HG03175 (cell line): Measurements from ENCODE around the gene TNIK.
"Not testable (repeated sequence)": the region's sequence is repeated elsewhere in the genome, so short reads cannot be mapped to it uniquely, and the experiment has no call there.

Experiments used
- ATAC-seq: cut with Tn5 transposase; IDR thresholded peaks from one replicate; pipeline ENCODE4 v1.9.1; 2021; ENCODE audit warnings: mild to moderate bottlenecking, moderate library complexity; ENCODE audit not compliant: unreplicated experiment

TNIK gene

DNA sequence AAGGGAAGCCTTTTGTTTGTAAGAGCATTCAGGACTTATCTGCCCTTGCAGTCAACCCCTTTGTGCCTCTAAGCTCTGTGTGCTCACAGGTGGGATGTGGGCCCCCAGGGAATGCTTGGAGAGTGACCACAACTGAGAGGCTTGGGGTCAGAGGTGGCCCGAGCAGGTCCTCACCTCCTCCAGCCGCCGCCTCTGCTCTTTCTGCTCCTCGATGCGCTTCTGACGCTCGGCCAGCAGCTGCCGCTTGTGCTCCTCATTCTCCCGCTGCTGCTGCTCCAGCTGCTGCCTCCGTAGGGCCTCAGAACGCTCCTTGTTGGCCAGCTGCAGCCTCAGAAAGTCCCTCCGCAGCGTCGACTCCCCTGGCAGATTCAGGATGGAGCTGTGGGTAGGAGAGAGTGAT lies 302.9 kb downstream of the TNIK start:
- ATAC-seq: no peak

DNA sequence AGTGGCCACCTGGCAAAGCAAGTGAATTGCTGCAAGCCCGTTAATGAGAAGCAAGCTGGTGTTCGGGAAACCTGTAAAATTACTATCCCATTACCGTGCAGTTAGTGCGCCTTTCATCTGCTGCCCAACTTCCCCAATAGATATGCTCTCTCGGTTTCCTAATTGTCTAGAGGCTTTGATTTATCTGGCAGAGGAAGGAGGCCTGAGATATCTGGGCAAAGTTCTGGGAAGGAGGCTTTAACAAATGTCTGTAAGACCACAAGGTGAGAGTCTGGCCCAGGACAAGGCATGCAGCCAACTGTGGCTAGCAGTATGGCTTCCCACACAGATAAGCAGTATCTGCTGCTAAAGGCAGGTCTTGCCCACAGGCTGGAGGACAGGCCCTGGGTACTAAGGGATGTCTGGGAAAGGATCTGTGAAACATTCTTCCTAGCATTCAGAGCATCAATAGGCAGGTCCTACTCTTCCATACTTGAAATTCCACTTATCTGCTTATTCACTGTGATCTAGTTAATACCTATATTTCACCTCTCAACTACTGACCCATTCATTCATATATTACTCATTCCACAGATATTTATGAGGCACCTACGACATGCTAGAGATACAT lies 303.7 kb downstream of the TNIK start:
- no peak for ATAC-seq

DNA sequence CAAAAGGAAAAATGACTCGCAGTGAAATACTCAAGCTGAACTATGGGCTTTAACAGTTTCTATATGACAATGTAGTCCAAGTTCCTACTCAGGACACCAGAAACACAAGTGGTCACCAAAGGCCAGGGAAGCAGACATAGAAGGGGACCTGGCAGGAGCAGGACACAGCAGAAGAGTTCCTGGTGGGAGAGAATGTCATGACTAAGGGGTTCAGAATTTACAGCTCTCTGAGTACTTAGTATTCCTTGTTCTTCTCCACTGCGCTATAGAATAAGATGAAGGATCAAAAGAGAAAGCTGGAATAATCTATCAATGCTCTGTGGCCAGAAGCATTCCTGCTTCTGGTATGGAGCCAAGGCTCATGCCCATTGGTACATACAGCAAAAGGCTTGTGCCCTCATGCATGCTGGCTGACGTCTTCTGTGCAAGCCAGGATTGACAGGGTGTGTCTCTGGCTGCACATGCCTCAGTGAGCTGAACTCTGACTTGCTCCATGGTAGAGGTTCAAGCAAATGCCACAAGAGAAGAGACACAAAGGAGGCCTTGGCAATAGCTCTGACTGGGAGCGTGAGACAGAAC lies 305.0 kb downstream of the TNIK start:
- ATAC-seq: no peak

DNA sequence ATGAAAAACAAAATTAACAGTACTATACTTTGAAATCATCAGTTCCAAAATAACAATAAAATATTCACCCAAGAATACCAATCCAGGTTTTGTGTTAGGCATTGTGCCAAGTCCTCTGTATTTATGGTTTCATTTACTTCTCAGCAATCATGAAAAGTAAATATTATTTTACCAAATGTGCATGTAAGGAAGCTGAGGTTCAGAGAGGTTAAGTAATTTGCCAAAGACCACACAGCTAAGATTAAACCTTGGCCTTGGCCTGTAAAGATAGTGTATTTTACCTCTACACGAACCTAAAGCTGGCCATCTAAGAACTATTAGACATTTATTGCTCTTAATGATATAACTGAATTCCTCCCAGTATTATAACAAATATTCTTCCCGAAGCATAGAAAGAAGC lies 309.3 kb downstream of the TNIK start:
- no peak for ATAC-seq

DNA sequence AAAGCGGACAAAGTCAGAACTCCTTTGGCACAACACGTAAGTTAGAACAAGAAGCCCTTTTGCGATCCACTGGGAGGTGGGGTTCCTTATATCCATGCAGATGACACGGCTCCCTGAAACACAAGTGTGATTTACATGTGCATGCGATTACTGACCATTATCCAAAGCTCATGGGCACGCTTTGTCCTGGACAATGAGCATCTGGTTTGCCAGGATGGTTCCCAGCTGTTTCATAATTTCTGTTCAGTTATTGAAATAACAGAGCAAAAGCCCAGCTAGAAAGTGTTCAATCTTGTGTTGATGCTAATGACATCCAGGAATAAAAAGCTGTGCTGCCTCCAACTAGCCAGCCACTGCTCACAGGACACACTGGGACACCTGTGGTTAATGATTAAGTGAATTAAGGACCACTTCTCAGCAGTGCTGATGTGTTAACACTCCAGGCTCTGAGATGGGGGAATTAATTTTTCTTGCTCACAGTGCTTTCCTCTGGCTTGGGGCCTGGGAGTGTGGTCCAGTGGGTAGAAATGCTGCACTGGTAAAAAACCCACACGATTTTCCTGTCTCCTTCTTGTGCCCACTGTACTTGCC lies 310.6 kb downstream of the TNIK start:
- no peak for ATAC-seq

DNA sequence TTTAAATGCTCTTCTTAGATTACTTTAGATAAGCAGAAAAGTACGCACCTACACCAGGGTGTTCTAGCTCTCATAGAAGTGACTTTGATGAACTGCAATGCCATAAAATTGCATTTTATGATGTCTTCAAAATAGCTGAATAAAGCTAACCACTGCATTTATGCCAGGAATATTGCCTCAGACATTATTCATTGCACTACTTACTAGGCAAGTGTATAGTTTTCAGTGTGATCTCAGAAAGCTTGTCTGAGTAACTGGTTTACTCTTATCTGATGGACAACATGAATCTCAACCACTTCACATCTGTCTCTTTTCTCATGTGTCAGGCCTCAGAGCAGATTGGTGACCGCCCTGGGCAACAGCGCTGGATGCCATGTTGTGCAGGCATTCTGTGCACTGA lies 314.4 kb downstream of the TNIK start:
- ATAC-seq: no peak

DNA sequence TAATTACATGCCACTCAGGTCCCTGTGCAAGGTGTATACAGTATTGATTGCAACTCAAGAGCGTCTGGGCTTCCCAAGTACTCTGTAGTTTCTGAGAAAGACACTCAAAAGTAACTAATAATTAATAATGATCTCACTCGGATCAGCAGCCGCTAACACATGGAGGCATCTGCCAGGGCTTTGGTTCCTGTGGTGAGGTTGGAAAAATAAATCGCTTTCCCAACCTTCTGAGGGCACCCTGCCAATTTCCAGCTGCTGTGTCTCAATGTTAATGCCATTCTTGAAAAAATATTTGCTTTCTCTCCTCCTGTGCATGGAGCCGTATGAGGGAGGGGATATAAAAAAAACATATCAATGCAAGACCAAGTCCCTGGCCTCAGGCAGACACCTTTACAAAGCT lies 317.2 kb downstream of the TNIK start:
- no peak for ATAC-seq

DNA sequence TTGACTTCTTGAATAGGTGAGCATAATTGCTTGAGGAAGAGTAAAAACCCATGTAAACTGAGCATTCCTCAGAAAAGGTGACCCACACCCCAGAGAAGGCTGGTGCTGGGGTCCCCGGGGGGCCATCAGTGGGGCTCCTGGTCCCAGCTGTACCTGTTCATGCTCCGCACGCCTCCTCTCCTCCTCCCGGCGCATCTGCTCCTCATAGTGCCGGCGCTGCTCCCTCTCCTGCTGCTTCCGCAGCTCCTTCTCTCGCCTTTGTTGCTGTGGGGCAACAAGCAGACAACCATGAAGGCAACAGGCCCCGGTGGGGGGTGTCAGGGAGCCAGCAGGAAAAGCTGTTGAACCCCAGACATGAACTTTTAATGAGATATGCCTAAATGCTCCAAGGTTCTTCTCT lies 320.0 kb downstream of the TNIK start:
- ATAC-seq: no peak

DNA sequence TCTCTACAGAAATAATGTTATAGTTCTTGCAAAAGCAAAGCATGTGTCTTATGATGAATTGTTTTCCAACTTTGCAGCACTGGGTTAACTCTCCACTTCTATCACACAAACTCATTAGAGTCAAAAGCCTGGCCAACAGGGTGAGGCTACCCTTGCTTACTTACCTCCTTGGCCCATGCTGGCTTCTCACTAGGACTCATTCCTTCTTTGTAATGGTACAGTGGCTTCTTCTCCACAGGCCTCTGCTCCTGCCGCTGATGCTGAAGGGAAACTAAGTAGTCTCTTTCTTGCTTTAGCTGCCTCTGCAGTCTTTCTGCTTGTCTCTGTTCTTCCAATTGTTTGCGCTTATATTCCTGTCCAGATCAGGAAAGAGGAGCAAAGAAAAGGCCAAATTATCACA lies 322.2 kb downstream of the TNIK start:
- ATAC-seq: no peak

DNA sequence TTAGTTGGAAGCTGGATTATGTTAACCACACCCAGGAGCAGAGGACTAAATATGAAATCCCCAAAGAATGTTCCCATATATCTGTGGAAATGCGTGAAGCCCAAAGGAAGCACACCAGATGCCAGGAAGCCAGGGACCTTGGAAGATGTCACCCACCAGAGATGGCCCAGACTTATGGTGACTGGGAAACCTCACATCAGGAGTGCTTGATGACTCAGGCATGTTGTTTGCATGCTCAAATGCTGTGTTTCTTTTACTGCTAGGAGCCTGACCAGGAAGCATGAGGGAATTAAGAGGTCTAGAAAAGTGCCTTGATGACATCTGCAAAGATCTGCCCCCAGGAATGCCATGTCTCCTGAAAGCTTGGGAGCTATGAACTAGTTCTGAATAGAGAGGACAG lies 324.7 kb downstream of the TNIK start:
- no peak for ATAC-seq

DNA sequence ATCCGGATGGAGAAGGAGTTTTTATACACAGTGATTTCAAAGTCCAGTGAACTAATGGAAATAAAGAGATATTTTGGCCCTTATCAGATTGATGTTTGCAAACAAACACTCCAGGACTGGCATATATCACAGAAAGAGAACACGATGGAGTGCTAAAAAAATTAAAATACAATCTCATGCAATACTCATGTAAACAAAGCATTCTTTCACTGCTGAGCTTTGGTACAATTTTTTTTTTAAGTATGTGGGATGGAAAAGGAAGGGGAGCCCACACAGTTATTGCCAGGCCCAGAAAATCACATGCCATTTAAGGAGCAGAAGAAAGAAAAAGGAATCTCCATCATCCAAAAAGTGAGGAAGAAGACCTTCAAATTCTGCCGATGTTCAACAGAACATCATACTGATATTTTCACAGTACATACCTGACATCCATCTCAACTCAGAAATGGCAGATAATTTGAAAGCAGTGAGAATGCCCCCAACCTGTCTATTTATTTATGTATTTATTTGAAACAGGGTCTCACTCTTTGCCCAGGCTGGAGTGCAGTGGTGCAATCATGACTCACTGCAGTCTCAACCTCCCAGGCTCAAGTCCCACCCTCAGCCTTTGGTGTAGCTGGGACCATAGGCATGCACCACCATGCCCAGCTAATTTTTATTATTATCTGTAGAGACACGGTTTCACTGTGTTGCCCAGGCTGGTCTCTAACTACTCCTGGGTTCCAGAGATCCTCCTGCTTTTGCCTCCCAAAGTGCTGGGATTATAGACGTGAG lies 326.2 kb downstream of the TNIK start:
- no peak for ATAC-seq

DNA sequence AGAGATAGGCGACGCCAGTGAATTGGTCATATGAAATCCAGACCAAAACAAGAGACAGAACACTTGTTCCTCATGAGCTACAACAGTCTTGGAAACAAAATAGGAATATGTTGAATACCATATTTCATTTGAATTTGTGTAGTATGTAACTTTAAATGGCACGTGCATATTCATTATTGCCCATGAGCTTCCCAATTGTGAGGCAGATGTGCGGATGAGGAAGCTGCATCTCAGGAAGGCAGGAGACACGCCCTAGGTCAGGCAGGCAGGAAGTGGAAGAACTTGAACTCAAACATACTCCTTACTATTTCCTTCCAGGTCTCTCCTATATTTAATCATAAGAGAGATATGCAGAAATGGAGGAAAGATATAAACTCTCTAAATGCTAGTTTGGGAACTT lies 326.9 kb downstream of the TNIK start:
- ATAC-seq: no peak

DNA sequence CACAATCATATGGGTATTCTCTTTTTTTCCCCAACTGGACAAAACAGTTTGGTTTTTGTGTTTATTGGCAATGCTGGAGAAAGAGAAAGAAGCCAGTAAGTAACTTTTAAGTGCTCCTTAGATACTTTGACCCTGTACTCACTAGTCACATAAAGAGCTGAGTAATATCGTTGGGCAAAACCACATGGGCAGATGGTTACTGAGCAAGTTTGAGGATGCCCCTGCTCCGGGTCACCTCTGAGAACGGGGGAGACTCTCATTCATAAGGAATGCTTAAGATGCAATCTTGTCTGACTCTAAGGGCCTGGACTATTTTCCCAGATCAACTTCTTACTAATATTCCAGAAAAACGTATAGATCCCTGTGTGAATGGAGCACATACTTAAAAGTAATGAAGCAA lies 327.3 kb downstream of the TNIK start:
- no peak for ATAC-seq

DNA sequence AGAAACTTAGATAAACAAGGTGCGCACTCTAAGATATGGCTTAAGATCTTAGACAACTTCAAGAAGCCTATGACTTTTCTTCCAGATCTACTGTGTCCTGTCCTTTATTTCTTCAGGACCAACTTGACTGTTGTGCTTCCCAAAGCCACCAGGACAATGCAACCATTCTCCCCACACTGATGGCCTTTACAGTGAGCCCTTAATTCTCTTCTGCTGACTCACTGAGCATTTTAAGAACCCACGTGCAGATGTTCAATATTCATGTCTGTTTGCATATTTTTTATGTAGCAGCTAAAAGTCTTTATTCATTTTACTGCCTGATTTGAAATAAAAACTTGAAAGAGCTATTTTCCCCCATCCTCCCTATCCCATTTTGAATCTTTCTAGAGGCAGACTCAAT lies 330.4 kb downstream of the TNIK start:
- ATAC-seq: no peak

DNA sequence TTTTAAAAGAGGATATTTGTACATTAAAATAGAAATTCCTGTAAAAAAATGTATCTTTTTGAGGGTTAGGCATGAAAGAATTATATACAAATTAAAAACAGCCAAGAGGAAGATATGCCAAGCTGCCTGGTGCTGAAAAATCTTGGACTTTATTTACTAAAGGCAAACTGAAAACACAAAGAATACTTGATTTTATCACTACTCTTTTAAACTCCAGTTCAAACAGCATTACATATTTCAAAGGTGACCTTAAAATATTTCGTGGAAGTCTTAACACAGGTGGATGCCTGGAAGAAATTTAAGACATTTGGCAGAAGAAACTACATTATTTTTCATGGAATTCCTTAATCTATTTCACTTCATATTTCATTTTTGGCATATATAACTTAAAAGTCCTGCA lies 332.6 kb downstream of the TNIK start:
- ATAC-seq: no peak

DNA sequence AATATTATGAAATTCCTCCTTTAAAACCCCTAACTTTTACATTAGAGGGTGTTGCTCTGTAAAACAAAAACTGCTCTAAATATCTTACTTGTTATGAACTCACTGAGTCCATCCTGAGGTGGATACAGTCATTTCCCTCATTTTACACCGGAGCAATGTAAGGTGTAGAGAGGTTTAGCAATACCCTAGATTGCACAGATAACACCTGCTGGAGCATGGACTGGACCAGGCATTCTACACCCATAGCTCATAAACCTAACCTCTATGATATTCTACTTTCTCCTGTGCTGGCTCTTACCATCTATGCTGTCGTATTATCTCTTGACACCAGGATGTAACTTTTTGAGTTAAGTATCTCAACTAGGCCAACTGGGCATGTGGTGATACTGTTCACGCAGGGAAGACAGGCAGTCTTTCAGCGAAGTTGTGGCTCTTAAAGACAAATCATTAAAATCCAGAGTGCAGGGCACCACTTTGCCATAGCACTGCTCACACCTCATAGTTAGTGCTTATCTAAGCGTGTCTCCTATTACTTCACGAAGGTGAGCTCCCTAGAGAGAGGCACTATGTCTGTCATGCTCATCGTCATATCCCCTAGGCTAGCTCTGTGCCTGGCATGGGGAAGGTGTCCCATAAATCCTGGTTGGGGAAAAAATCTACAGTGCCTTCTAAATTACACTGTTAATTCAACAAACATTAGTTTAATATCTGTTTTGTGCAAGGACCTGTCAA lies 333.6 kb downstream of the TNIK start:
- no peak for ATAC-seq

DNA sequence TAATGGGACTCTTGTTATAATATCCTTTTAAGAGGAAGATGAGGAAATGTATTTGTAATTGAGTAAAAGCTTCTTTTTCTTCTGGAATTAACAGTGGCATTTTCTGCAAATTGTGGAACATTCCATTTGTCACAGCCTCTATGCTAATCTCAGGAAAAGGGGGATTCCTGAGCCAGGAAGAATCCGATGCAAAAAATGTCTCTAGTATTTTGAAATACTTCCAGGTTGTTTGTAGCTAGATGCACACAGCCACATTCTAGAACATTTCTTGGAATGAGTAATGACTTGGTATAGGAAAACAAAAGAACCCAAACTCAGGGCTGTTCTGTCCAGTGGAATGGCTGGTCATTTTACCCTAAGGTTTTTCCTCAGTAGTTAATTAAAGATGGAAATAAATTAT lies 335.2 kb downstream of the TNIK start:
- ATAC-seq: no peak

DNA sequence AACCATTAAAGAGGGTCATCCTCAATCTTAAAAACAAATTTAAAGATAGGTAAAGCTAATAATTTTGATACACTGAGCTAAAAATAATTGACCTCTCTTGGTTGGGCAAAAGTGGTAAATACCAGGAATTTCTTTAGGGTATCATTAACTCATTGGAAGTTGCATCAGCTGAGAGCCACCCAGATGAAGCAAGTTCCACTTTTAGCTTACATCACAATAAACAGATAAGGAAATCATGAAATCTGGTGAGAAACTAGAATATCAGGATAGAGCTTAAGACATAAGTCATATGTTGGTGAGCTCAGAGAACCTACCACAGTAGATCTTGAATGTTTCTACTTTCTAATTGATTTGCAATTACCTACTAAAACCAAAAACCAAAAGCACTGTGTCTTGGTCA lies 336.3 kb downstream of the TNIK start:
- no peak for ATAC-seq

DNA sequence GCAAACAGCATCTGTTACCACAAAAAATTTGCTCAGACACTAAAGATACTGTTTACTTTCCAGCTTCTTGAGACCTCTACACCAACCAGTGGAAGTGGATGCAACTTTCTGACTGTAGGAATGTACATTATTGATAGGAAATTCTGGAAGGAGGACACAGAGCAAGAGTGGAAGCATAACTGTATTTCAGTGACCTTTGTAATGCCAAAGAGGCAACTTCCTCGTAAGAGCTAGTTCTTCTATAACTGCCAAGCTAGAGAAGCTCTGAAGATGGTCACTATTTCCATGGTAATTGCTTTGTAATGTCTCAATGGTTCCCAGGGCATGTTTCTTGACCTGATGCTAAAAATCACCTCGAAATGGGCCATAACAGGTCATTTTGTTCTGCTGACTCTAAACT lies 337.3 kb downstream of the TNIK start:
- no peak for ATAC-seq

DNA sequence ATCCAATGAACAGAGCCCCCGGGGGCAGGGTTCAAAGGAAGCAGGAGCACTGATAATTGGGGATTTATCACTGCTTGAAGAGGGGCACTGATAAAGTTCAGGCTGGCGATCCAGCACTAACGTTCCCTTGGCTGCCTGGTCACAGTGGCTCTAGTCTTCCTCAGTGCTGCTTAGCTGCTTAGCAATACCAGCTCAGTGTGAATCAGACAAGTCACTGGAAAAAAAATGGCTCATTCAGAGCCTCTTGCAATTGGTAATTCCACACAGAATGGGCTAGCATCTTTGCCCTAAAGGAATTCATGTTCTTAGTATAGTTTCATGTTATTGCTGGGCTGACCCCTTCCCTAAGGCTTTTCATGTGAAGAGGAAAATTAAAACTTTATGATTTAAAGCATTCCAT lies 338.0 kb downstream of the TNIK start:
- ATAC-seq: no peak

DNA sequence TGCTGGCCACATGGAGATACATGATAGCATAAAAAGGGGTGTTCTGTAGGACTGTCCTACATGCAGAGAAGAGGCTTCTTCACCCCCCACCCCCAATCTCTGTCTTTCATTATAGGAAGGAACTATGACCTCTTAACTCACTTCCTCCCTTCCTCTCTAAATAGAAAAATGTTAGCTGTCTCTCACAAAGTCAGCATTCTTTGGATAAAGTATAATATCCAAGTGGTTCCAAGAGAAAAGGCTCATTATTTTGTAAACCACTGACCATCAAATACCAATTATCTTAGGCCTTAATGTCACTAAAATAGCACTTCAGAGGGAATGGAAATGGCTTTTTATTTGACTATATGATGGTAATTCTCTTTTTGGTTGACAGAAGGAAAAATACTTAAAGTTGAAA lies 338.4 kb downstream of the TNIK start:
- ATAC-seq: no peak

DNA sequence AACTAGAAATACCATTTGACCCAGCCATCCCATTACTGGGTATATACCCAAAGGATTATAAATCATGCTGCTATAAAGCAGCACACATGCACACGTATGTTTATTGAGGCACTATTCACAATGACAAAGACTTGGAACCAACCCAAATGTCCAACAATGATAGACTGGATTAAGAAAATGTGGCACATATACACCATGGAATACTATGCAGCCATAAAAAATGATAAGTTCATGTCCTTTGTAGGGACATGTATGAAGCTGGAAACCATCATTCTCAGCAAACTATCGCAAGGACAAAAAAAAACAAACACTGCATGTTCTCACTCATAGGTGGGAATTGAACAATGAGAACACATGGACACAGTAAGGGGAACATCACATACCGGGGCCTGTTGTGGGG lies 340.8 kb downstream of the TNIK start:
- not testable (repeated sequence) for ATAC-seq
